GM12874 (cell line): ENCODE data around the gene SLX4IP.
A peak's percentile ranks its signal among the peaks of the same experiment; 100 is the strongest.

Experiments used
- CTCF ChIP-seq: IDR thresholded peaks from 2 replicates; pipeline ENCODE4 v1.5.1; 2011; ENCODE audit warnings: low read depth, mild to moderate bottlenecking, control low read depth, low read length, moderate library complexity; ENCODE audit not compliant: insufficient read depth

SLX4IP gene

GRCh38 chr20:10523443-10523842, 88.3 kb downstream of the SLX4IP start:
- no peak for TF ChIP-seq CTCF

- TF ChIP-seq CTCF = no peak
Measured at GRCh38 chr20:10524034-10524476, 89.0 kb downstream of the SLX4IP start.

- TF ChIP-seq CTCF = no peak
Measured at GRCh38 chr20:10524643-10525042, 89.5 kb downstream of the SLX4IP start.

GRCh38 chr20:10527781-10528180, 92.7 kb downstream of the SLX4IP start:
- TF ChIP-seq CTCF = no peak

- TF ChIP-seq CTCF = no peak
Measured at GRCh38 chr20:10530883-10531282, 95.8 kb downstream of the SLX4IP start.

GRCh38 chr20:10531848-10532247, 96.7 kb downstream of the SLX4IP start:
- TF ChIP-seq CTCF = no peak

- no peak for TF ChIP-seq CTCF
Measured at GRCh38 chr20:10532361-10532760, 97.3 kb downstream of the SLX4IP start.

- peak; percentile 3; the same call in 1 of the 2 replicates for TF ChIP-seq CTCF
Measured at GRCh38 chr20:10536531-10536930, 101.4 kb downstream of the SLX4IP start.
